PC-3 (cell line): ENCODE results near the gene CRHR2. TPM values are rescaled to one million over a fixed set of nuclear protein-coding genes. Genes with fewer than 3 reads are reported as not detected.
"Not testable (repeated sequence)": the region's sequence is repeated elsewhere in the genome, so short reads cannot be mapped to it uniquely, and the experiment has no call there.

Experiments
- ATAC-seq: fragments of 200-7000 bp; cut with Tn5 transposase; 2 replicates; pipeline ENCODE4 v1.9.1; 2020; ENCODE audit warnings: mild to moderate bottlenecking, moderate library complexity
- BruUV-seq: library from RNA; stranded (reverse); fragments of 400-500 nt; replicated peaks from 2 replicates; lab custom pipeline; 2021; lab: Mats Ljungman, UMichigan
- CTCF ChIA-PET: fragments of 300-600 bp; sonication (Branson Sonifier 250); formaldehyde crosslinking; loops from one replicate; lab custom pipeline; 2022; ENCODE audit warnings: antibody characterized with exemption; lab: Charles Lee
- POLR2A ChIA-PET: fragments of 300-600 bp; sonication (Branson Sonifier 250); formaldehyde crosslinking; loops from one replicate; lab custom pipeline; 2022; ENCODE audit warnings: antibody characterized with exemption; ENCODE audit not compliant: unreplicated experiment; lab: Charles Lee
- DNase-seq: peaks from one replicate; pipeline ENCODE4 v3.0.0-alpha.2; 2015
- H2AFZ ChIP-seq: fragments of 300-600 bp; sonication (generic); 2 replicates; pipeline ENCODE4 v1.6.0; 2016; ENCODE audit warnings: antibody characterized with exemption, low read length
- H3F3A ChIP-seq: fragments of 300-600 bp; sonication (generic); one replicate; pipeline ENCODE4 v1.6.0; 2017; ENCODE audit warnings: antibody characterized with exemption, low read length, control low read depth, mild to moderate bottlenecking; ENCODE audit not compliant: unreplicated experiment
- H3K27ac ChIP-seq: fragments of 300-600 bp; sonication (generic); 2 replicates; pipeline ENCODE4 v1.5.1; 2016; ENCODE audit warnings: mild to moderate bottlenecking, low read length
- H3K27me3 ChIP-seq: fragments of 300-600 bp; sonication (generic); 2 replicates; pipeline ENCODE4 v1.6.1; 2016; ENCODE audit warnings: low read length, mixed read lengths
- H3K36me3 ChIP-seq: fragments of 300-600 bp; sonication (generic); 2 replicates; pipeline ENCODE4 v1.6.1; 2016; ENCODE audit warnings: low read depth, mixed run types, low read length, mixed read lengths
- H3K4me1 ChIP-seq: fragments of 300-600 bp; sonication (generic); 2 replicates; pipeline ENCODE4 v1.5.1; 2016; ENCODE audit warnings: low read length; ENCODE audit not compliant: insufficient read depth
- H3K4me2 ChIP-seq: fragments of 300-600 bp; sonication (generic); 2 replicates; pipeline ENCODE4 v1.6.0; 2016; ENCODE audit warnings: low read length
- H3K4me3 ChIP-seq: fragments of 300-600 bp; sonication (generic); 2 replicates; pipeline ENCODE4 v1.5.1; 2016; ENCODE audit warnings: mild to moderate bottlenecking, low read length, mixed read lengths
- H3K79me2 ChIP-seq: fragments of 300-600 bp; sonication (generic); 2 replicates; pipeline ENCODE4 v1.6.1; 2017; ENCODE audit warnings: low read length, mixed read lengths
- H3K9ac ChIP-seq: fragments of 300-600 bp; sonication (generic); 2 replicates; pipeline ENCODE4 v1.6.0; 2016; ENCODE audit warnings: mild to moderate bottlenecking, low read length
- H3K9me2 ChIP-seq: fragments of 300-600 bp; sonication (generic); replicated peaks from 2 replicates; pipeline ENCODE4 v1.6.1; 2016; ENCODE audit warnings: mixed run types, low read length, mixed read lengths
- H3K9me3 ChIP-seq: fragments of 300-600 bp; sonication (generic); 2 replicates; pipeline ENCODE4 v1.6.1; 2016; ENCODE audit warnings: low read length, mixed read lengths
- H4K20me1 ChIP-seq: fragments of 300-600 bp; sonication (generic); 2 replicates; pipeline ENCODE4 v1.6.1; 2016; ENCODE audit warnings: low read length, mixed read lengths
- CTCF ChIP-seq: fragments of 300-600 bp; sonication (generic); conservative IDR thresholded peaks from 2 replicates; pipeline ENCODE4 v1.5.1; 2017; ENCODE audit warnings: antibody characterized with exemption, low read depth, mild to moderate bottlenecking, low read length
- EZH2 ChIP-seq: fragments of 300-600 bp; sonication (generic); IDR thresholded peaks from one replicate; pipeline ENCODE4 v1.6.1; 2017; ENCODE audit warnings: antibody characterized with exemption, mild to moderate bottlenecking, low read length; ENCODE audit not compliant: unreplicated experiment
- EZH2phosphoT487 ChIP-seq: fragments of 300-600 bp; sonication (generic); IDR thresholded peaks from 2 replicates; pipeline ENCODE4 v1.6.1; 2018; ENCODE audit warnings: mild to moderate bottlenecking, antibody characterized with exemption, low read length, borderline replicate concordance
- intact Hi-C: fragments of 100-400 bp; cut with micrococcal nuclease; formaldehyde crosslinking; loops from 2 replicates; pipeline ENCODE4 v1.9.0; 2023
- total RNA-seq: library from RNA; depleted of rRNA; stranded (reverse); fragments of >200 nt; gene quantifications from 2 replicates; pipeline ENCODE4 v1.2.3, GENCODE V29; 2014

CRHR2 gene
- total RNA-seq, 1 experiment from 2014 or later = not detected

GRCh38 chr7:30644286-30644955 is 37.8 kb downstream of the CRHR2 start:
- no peak for DNase-seq
- Histone ChIP-seq H3F3A (no peaks in the 10 kb centered on the region), H3K27ac (no peak overlapping the region), H3K27me3 (no peaks in the 10 kb centered on the region), H3K36me3 (no peaks in the 10 kb centered on the region), H3K9me2 (no peaks in the 10 kb centered on the region), H4K20me1 (no peaks in the 10 kb centered on the region), H3K79me2 (no peaks in the 10 kb centered on the region), H3K9ac (no peak overlapping the region), H2AFZ (no peak overlapping the region), H3K4me2 (no peak overlapping the region), H3K4me1 (no peaks in the 10 kb centered on the region), H3K4me3 (no peak overlapping the region), H3K9me3 (no peaks in the 10 kb centered on the region)
- intact Hi-C loops = no loop called here
- ChIA-PET POLR2A (interaction anchor here (0.7 kb wide), 1 partner anchor 40 kb away, joined by 3 read pairs; no protein-coding TSS in a partner anchor), CTCF (no interaction called here)
- no peak for ATAC-seq
- BruUV-seq = no TSS peak
- TF ChIP-seq EZH2phosphoT487 = no peak
- TF ChIP-seq EZH2 = no peak

GRCh38 chr7:30642789-30643188 is 39.5 kb downstream of the CRHR2 start:
- no peaks in the 10 kb centered on the region for H3F3A ChIP-seq
- no peak overlapping the region for H2AFZ ChIP-seq
- no peaks in the 10 kb centered on the region for H3K9me2 ChIP-seq
- ChIA-PET CTCF (no interaction called here), POLR2A (no interaction called here)
- H3K79me2 ChIP-seq = no peaks in the 10 kb centered on the region
- no TSS peak for BruUV-seq
- no peak overlapping the region for H3K9ac ChIP-seq
- DNase-seq = no peak
- no peaks in the 10 kb centered on the region for H3K27me3 ChIP-seq
- intact Hi-C loops = no loop called here
- H3K4me3 ChIP-seq = no peak overlapping the region
- H4K20me1 ChIP-seq = no peaks in the 10 kb centered on the region
- no peaks in the 10 kb centered on the region for H3K4me1 ChIP-seq
- TF ChIP-seq CTCF (no peak), EZH2phosphoT487 (no peak), EZH2 (no peak)
- no peak overlapping the region for H3K4me2 ChIP-seq
- H3K36me3 ChIP-seq = no peaks in the 10 kb centered on the region
- no peak for ATAC-seq
- no peak overlapping the region for H3K27ac ChIP-seq
- no peaks in the 10 kb centered on the region for H3K9me3 ChIP-seq

- H3K27me3 ChIP-seq, CTCF ChIA-PET: not testable (repeated sequence)
Observed at GRCh38 chr7:30642322-30642721, 39.9 kb downstream of the CRHR2 start.

More at GRCh38 chr7:30642322-30642721, 39.9 kb downstream of the CRHR2 start:
- intact Hi-C loops, H2AFZ ChIP-seq, H3K79me2 ChIP-seq, DNase-seq, H3K36me3 ChIP-seq, H3K4me3 ChIP-seq, H4K20me1 ChIP-seq, H3K4me1 ChIP-seq, H3K27ac ChIP-seq, H3K9me2 ChIP-seq, H3K4me2 ChIP-seq, H3F3A ChIP-seq, H3K9me3 ChIP-seq, POLR2A ChIA-PET, ATAC-seq, H3K9ac ChIP-seq, BruUV-seq: not testable (repeated sequence)
